ENCODE results near the gene OR52I1.

GRCh38 chr11:4605057-4605456 lies 11.2 kb downstream of the OR52I1 start:
- no peak for TF ChIP-seq POLR2A (IDR thresholded peaks at IDR 0.05)
- TF ChIP-seq, protein P1, sequence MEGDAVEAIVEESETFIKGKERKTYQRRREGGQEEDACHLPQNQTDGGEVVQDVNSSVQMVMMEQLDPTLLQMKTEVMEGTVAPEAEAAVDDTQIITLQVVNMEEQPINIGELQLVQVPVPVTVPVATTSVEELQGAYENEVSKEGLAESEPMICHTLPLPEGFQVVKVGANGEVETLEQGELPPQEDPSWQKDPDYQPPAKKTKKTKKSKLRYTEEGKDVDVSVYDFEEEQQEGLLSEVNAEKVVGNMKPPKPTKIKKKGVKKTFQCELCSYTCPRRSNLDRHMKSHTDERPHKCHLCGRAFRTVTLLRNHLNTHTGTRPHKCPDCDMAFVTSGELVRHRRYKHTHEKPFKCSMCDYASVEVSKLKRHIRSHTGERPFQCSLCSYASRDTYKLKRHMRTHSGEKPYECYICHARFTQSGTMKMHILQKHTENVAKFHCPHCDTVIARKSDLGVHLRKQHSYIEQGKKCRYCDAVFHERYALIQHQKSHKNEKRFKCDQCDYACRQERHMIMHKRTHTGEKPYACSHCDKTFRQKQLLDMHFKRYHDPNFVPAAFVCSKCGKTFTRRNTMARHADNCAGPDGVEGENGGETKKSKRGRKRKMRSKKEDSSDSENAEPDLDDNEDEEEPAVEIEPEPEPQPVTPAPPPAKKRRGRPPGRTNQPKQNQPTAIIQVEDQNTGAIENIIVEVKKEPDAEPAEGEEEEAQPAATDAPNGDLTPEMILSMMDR (IDR thresholded peaks at IDR 0.05), result no peak
